Right hindlimb (tissue), 1 donor: Measurements from ENCODE around the gene JOSD2.

Experiments
- DNase-seq: peaks from one replicate; pipeline ENCODE4 v3.0.0-alpha.2; 2018

Gene JOSD2

DNA sequence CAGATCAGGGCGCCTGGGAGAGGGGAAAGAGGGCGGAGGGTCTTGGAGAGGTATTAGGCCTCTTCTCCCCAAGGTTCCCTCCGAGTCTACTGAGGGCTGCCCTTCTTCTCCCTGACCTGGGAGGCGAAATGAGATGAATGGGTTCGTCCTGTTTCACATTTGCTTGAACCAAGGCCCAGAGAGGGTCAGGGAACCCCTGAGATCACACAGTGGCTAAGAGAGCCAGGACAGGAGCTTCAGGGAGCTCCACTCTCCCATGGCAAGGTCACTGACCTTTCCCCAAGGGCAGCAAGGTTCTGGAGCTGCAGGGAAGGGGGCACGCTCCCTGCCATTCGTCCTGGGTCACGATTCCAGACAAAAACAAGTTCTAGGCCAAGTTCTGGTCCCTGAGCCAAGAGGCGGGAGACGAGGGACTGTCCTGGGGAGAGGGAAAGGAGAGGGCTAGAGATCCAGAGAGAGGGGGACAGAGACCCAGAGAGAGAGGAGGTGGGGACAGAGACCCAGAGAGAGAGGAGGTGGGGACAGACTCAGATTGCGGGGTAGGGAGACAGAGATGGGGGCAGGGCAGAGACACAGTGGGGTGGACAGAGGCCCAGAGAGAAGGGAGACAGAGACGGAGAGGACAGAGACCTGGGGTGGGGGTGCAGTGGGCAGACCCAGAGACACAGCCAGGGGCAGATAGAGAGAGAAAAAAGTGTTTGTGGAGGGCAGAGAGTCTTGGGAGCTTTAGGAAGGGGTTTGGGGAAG lies 2.2 kb upstream of the JOSD2 start:
- no peak for DNase-seq

- DNase-seq, result no peak
Observed at GRCh38 chr19:50512112-50512998, 1.4 kb upstream of the JOSD2 start.

DNA sequence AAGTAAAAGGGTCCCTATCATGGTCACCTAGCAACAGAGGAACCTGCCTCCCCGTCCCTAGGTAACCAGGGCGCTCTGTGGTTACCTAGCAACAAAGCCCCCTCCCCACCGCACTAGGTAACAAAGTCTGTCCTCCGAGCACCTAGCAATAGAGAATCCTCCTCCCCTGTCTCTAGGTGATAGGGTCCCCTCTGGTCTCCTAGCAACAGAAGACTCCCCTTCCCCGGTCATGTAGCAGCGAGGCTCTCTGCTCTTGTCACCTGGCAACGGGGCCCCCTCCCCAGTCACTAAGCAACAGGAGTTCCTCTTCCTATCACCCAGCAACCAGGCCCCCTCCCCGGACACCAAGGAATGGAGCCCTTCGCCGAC lies 307 bp downstream of the JOSD2 start:
- DNase-seq, result no peak

- no peak for DNase-seq
Observed at GRCh38 chr19:50510121-50510670, 795 bp downstream of the JOSD2 start.

GRCh38 chr19:50509366-50509765 lies 1.6 kb downstream of the JOSD2 start:
- no peak for DNase-seq

GRCh38 chr19:50508843-50509190 lies 2.2 kb downstream of the JOSD2 start:
- DNase-seq, result no peak

DNA sequence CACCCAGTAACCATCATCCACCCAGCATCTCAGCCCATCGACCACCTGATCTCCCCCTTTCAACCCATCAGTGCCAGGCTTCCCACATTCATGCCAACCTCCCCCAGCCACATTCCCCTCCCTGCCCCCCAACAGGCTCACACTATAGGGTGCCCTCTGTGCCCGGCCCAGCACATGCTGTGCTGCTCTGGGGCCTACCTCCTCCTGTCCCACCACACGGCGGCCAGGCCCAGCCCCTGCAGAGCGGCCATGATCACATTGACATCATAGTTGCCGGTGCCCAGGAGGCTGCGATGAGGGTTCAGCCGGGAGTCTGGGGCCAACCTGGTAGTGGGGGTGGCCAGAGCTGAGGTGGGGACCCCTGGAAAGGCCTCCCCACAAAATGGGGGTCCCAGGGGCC lies 3.6 kb downstream of the JOSD2 start:
- DNase-seq, result no peak

DNA sequence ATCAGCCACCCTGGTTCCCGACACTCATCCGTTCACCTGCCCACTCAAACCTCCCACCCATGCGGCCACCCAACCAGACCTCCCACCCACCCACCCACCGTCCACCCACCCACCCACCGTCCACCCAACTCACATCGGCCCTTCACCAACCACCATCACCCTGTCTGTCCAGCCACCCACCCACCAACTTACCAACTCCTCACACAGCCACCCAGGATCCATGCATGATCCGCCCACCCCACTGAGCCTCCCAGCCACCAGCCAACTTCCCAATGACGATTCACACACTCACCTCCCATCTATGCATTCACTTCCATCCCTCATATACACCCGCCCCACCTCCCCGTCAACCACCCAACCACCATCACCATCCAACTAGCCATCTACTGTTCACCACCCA lies 4.3 kb downstream of the JOSD2 start:
- no peak for DNase-seq

DNA sequence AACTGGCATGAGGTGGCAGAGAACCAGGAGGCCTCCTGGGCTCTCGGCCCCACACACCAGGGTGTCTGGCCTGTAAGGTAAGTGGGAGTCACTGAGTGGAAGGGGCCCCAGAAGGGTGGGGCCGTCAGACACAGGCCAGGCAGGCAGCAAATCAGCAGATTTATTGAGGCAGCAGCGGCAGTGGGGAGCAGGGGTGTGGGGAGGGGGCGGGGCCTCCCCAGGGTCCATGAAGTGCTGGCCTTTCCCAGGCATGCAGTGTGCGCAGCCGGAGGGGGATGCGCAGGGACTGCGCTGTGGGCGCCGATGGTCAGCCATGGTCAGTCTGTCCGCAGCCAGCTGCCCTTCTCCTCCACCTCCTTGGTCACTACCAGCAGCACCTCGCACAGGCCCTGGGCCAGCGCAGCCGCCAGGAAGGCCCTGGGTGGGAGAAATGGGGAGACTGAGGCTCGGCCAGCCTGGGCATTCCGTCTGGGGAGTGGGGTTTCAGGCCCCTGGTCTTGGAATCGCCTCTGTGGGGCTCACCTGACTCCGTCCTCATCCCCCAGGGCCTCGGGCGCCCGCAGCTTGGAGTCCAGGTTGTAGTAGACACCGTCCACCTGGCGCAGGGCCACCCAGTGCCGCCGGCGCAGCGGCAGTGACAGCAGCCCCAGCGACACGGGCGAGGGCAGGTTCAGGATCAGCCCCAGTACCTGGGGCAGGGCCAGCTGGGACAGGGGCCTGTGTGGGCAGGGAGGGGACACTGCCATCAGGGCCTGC lies 5.0 kb downstream of the JOSD2 start:
- no peak for DNase-seq

- no peak for DNase-seq
Observed at GRCh38 chr19:50501568-50502475, 9.2 kb downstream of the JOSD2 start.

DNA sequence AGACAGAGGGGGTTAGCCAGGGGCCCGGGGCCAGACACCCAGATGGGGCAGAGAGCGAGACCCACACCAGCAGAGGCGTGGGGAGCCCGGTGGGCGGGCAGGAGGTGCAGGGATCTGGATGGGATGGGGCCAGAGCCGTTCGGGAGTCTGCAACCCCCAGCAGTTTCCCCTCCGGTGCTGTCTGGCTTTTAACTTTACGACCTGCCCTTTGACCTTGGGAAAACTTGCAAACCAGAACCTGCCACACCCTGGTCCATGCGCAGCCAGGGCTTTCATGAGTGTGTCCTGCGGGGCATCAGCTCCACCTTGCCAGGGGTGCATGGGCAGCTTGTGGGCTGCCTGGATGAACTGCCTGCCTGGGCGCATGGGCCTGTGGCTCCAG lies 9.8 kb downstream of the JOSD2 start:
- DNase-seq, result no peak

DNA sequence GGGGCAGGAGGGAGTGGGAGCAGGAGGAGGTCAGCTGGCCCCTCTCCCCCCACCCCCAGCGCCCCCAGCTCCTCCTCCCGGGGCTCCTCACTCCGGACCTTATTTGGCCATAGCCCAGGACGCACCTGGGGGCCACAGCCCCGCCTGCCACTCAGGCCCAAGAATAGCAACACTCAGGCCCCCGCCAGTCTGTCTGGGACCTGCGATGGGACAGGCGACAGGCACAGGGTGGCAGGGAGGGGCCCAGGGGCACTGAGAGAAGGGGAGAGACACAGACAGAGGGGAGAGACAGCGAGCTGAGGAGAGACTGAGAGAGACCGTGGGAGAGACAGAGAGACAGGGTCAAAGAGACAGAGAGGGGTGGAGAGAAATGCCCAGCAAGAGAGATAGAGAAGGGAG lies 10.2 kb downstream of the JOSD2 start:
- DNase-seq, result peak; percentile 64

GRCh38 chr19:50500060-50500752 lies 10.8 kb downstream of the JOSD2 start:
- peak; percentile 80 for DNase-seq

- no peak for DNase-seq
Observed at GRCh38 chr19:50498219-50499056, 12.6 kb downstream of the JOSD2 start.

DNA sequence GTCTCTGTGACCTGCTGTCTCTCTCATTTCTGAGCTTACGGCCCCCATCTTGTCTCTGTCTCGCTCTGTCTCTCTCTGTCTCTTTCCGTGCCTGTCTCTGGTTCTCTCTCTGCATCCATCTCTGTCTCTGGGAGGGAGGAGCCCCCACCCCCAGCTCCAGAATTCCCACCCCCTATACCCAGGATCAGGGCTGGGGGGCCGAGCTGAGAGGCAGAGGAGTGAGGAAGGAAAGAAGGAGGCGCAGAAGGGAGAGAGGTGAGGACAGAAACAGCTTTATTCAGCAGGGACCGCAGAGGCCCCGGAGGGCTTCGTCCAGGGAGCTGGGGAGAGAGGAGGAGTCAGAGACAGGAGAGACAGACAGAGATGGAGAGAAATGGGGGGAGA lies 14.0 kb downstream of the JOSD2 start:
- DNase-seq, result no peak

GRCh38 chr19:50496189-50497021 lies 14.6 kb downstream of the JOSD2 start:
- DNase-seq, result peak; percentile 72

DNA sequence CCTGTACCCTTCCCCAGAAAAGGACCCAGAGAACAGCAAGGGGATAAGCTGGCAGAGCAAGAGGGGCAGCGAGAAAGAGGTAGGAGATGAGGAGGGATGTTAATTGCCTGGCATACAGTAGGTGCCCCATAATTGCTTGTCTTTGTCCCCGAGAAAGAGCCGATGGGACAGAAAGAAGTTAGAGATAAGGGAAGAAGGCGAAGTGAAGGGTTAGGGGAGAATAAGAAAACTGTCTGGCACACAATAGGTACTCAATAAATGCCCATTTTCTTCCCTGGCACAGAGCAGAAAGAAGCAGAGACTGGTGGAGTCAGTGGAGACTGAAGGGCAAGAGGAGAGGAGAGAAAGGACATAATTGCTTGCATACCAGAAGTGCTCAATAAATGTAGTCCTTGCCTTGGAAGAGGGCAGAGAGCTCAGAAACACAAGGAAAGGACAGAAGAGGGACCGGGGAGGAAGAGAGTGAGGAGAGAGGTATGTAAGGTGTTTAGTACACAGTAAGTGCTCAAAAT lies 15.9 kb downstream of the JOSD2 start:
- no peak for DNase-seq

GRCh38 chr19:50494186-50495019 lies 16.6 kb downstream of the JOSD2 start:
- DNase-seq, result no peak

- DNase-seq, result no peak
Observed at GRCh38 chr19:50493171-50493570, 17.8 kb downstream of the JOSD2 start.
